ENCODE measurements around the gene CBX1.

DNA sequence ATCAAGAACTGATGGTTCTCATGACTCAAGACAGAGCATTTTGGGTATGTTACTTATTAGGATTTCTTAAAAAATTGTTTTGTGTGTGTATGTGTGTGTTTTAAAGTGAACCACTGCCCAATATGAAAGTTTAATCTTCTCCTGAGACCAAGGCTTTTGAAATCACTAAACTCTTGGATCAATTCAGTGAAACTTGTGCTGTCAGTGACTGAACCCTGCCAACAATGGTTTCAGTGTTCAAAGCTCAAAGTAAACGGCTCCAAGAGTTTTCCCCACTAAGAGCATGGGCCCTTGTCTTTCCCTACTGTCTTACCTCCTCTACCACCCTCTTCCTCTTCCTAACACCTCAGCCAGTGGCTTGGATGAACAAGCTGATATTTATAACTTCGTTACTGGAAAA, 31.1 kb downstream of the CBX1 start:
- TF ChIP-seq, protein P1, sequence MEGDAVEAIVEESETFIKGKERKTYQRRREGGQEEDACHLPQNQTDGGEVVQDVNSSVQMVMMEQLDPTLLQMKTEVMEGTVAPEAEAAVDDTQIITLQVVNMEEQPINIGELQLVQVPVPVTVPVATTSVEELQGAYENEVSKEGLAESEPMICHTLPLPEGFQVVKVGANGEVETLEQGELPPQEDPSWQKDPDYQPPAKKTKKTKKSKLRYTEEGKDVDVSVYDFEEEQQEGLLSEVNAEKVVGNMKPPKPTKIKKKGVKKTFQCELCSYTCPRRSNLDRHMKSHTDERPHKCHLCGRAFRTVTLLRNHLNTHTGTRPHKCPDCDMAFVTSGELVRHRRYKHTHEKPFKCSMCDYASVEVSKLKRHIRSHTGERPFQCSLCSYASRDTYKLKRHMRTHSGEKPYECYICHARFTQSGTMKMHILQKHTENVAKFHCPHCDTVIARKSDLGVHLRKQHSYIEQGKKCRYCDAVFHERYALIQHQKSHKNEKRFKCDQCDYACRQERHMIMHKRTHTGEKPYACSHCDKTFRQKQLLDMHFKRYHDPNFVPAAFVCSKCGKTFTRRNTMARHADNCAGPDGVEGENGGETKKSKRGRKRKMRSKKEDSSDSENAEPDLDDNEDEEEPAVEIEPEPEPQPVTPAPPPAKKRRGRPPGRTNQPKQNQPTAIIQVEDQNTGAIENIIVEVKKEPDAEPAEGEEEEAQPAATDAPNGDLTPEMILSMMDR (IDR thresholded peaks at IDR 0.05; ENCODE audit: low read depth, low read length, missing input control): no peak
- TF ChIP-seq, protein P2, sequence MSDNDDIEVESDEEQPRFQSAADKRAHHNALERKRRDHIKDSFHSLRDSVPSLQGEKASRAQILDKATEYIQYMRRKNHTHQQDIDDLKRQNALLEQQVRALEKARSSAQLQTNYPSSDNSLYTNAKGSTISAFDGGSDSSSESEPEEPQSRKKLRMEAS (IDR thresholded peaks at IDR 0.05): no peak
- TF ChIP-seq TAF1 (conservative IDR thresholded peaks at IDR 0.05) (no peak), EGR1 (IDR thresholded peaks at IDR 0.05; ENCODE audit: low read depth in 2 of 2) (no peak), RXRA (IDR thresholded peaks at IDR 0.05) (no peak), HNF4G (IDR thresholded peaks at IDR 0.05) (no peak), YY1 (IDR thresholded peaks at IDR 0.05) (no peak), SP1 (IDR thresholded peaks at IDR 0.05) (no peak), GABPA (IDR thresholded peaks at IDR 0.05 in 1 of 2, conservative IDR thresholded peaks at IDR 0.05 in 1 of 2) (no peak)
- TF ChIP-seq, protein P3, sequence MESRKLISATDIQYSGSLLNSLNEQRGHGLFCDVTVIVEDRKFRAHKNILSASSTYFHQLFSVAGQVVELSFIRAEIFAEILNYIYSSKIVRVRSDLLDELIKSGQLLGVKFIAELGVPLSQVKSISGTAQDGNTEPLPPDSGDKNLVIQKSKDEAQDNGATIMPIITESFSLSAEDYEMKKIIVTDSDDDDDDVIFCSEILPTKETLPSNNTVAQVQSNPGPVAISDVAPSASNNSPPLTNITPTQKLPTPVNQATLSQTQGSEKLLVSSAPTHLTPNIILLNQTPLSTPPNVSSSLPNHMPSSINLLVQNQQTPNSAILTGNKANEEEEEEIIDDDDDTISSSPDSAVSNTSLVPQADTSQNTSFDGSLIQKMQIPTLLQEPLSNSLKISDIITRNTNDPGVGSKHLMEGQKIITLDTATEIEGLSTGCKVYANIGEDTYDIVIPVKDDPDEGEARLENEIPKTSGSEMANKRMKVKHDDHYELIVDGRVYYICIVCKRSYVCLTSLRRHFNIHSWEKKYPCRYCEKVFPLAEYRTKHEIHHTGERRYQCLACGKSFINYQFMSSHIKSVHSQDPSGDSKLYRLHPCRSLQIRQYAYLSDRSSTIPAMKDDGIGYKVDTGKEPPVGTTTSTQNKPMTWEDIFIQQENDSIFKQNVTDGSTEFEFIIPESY (IDR thresholded peaks at IDR 0.05): no peak
